HEK293 (cell line): Measurements from ENCODE around the gene LCN1.
A peak's percentile ranks its signal among the peaks of the same experiment; 100 is the strongest.

Experiments
- CTCF ChIA-PET: fragments of 350-600 bp; formaldehyde crosslinking; extraction: SDS; loops from one replicate; lab custom pipeline; 2021; ENCODE audit warnings: antibody characterized with exemption; lab: Yijun Ruan, JAX
- POLR2A ChIA-PET: fragments of 300-600 bp; formaldehyde crosslinking; extraction: SDS; loops from one replicate; lab custom pipeline; 2020; ENCODE audit warnings: antibody characterized with exemption, inconsistent platforms; lab: Yijun Ruan, JAX
- H3K27ac ChIP-seq: fragments of 200-500 bp; sonication (Bioruptor generic); 2 replicates; pipeline ENCODE4 v1.5.1; 2014; ENCODE audit warnings: low read depth, low read length, control low read depth, inconsistent platforms; ENCODE audit errors: extremely low read depth
- H3K36me3 ChIP-seq, 2 experiments: fragments of 200-500 bp in 1 of 2; sonication (Bioruptor generic) in 1 of 2; 1 replicate in 1 of 2; 2 replicates in 1 of 2; pipeline ENCODE4 v1.5.1; 2014 to 2017; ENCODE audit warnings: inconsistent platforms in 2 of 2, low read length in 2 of 2; ENCODE audit not compliant: control insufficient read depth in 2 of 2, insufficient read depth in 1 of 2
- H3K4me1 ChIP-seq: fragments of 200-500 bp; sonication (Bioruptor generic); 2 replicates; pipeline ENCODE4 v1.5.1; 2014; ENCODE audit warnings: mild to moderate bottlenecking, low read length, inconsistent platforms; ENCODE audit not compliant: control insufficient read depth, insufficient read depth
- H3K4me3 ChIP-seq: 2 replicates; pipeline ENCODE4 v1.5.1; 2011; ENCODE audit warnings: low read depth, mild to moderate bottlenecking, control low read depth, low read length, moderate library complexity
- H3K9me3 ChIP-seq: fragments of 200-500 bp; sonication (Bioruptor generic); 2 replicates; pipeline ENCODE4 v1.5.1; 2014; ENCODE audit warnings: low read depth, low read length, inconsistent platforms; ENCODE audit not compliant: control insufficient read depth, insufficient read depth
- CTCF ChIP-seq: fragments of 450-650 bp; formaldehyde crosslinking; IDR thresholded peaks from 2 replicates; pipeline ENCODE4 v1.5.1; 2016; ENCODE audit warnings: missing biosample characterization, missing genetic modification characterization
- KLF7 ChIP-seq: fragments of 450-650 bp; formaldehyde crosslinking; IDR thresholded peaks from 2 replicates; pipeline ENCODE4 v1.5.1; 2016; ENCODE audit warnings: missing biosample characterization, missing genetic modification characterization, borderline replicate concordance
- SP3 ChIP-seq: fragments of 450-650 bp; formaldehyde crosslinking; IDR thresholded peaks from 2 replicates; pipeline ENCODE4 v1.5.1; 2016; ENCODE audit warnings: missing biosample characterization, missing genetic modification characterization
- YY1 ChIP-seq: fragments of 450-650 bp; formaldehyde crosslinking; IDR thresholded peaks from 2 replicates; pipeline ENCODE4 v1.5.1; 2018; ENCODE audit warnings: missing biosample characterization, missing genetic modification characterization
- ZFP37 ChIP-seq: fragments of 450-650 bp; formaldehyde crosslinking; IDR thresholded peaks from 2 replicates; pipeline ENCODE4 v1.5.1; 2016; ENCODE audit warnings: missing biosample characterization, missing genetic modification characterization
- ZFP69B ChIP-seq: fragments of 450-650 bp; formaldehyde crosslinking; IDR thresholded peaks from 2 replicates; pipeline ENCODE4 v1.5.1; 2016; ENCODE audit warnings: missing biosample characterization, missing genetic modification characterization
- ZNF132 ChIP-seq: fragments of 450-650 bp; formaldehyde crosslinking; IDR thresholded peaks from 2 replicates; pipeline ENCODE4 v1.5.1; 2017; ENCODE audit warnings: missing biosample characterization, missing genetic modification characterization, borderline replicate concordance
- ZNF223 ChIP-seq: fragments of 450-650 bp; formaldehyde crosslinking; IDR thresholded peaks from 2 replicates; pipeline ENCODE4 v1.5.1; 2016; ENCODE audit warnings: missing biosample characterization, missing genetic modification characterization
- ZNF239 ChIP-seq: fragments of 450-650 bp; formaldehyde crosslinking; IDR thresholded peaks from 2 replicates; pipeline ENCODE4 v1.5.1; 2016; ENCODE audit warnings: missing biosample characterization, missing genetic modification characterization
- ZNF560 ChIP-seq: fragments of 450-650 bp; formaldehyde crosslinking; IDR thresholded peaks from 2 replicates; pipeline ENCODE4 v1.5.1; 2017; ENCODE audit warnings: missing biosample characterization, missing genetic modification characterization, borderline replicate concordance
- ZNF654 ChIP-seq: fragments of 450-650 bp; formaldehyde crosslinking; IDR thresholded peaks from 2 replicates; pipeline ENCODE4 v1.5.1; 2016; ENCODE audit warnings: low read depth, missing biosample characterization, missing genetic modification characterization
- ZNF768 ChIP-seq: fragments of 450-650 bp; formaldehyde crosslinking; IDR thresholded peaks from 2 replicates; pipeline ENCODE4 v1.5.1; 2018; ENCODE audit warnings: missing biosample characterization, mild to moderate bottlenecking, missing genetic modification characterization
- ZNF777 ChIP-seq: fragments of 450-650 bp; formaldehyde crosslinking; IDR thresholded peaks from 2 replicates; pipeline ENCODE4 v1.5.1; 2017; ENCODE audit warnings: missing biosample characterization, missing genetic modification characterization, borderline replicate concordance
- ZNF792 ChIP-seq: fragments of 450-650 bp; formaldehyde crosslinking; IDR thresholded peaks from 2 replicates; pipeline ENCODE4 v1.5.1; 2016; ENCODE audit warnings: missing biosample characterization, missing genetic modification characterization
- TF ChIP-seq, protein P1 (sequence below): fragments of 450-650 bp; formaldehyde crosslinking; IDR thresholded peaks from 2 replicates; pipeline ENCODE4 v1.5.1; 2016; ENCODE audit warnings: missing biosample characterization, missing genetic modification characterization
- TF ChIP-seq, protein P2 (sequence below): fragments of 450-650 bp; formaldehyde crosslinking; IDR thresholded peaks from 2 replicates; pipeline ENCODE4 v1.5.1; 2016; ENCODE audit warnings: missing biosample characterization, missing genetic modification characterization
- TF ChIP-seq, protein P3 (sequence below): fragments of 450-650 bp; formaldehyde crosslinking; IDR thresholded peaks from 2 replicates; pipeline ENCODE4 v1.5.1; 2016; ENCODE audit warnings: missing biosample characterization, missing genetic modification characterization

Gene LCN1

DNA sequence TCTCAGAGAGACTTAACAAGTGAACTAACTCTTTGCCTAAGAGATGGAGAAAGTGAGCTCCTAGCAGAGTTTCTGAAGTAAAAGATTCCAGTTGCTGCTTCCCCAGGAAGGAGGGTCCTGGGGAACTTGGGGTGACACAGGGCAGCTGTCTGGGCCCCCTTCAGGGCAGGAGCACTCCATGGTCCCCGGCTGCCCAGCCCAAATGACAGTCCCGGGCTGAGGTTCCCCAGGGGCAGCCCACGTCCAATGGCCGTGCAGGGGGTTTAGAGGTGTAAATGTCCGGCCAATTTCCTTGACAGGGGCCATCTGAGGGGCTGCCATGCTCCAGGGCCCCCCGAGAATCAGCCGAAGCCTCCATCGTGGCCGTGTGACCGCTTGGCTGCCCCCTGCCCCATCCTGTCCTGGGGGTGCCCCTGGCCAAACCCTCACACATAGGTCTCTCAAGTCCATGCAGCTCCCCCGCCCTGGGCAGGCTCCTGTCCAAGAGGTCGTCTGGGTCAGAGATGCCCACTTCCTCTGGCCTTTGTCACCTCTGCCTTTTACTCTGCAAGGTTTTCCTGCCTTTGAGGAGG, 47.2 kb upstream of the LCN1 start:
- CTCF ChIA-PET, result interaction anchor here (0.9 to 2.5 kb wide), 6 partner anchors 8 to 388 kb away, joined by 3 to 9 read pairs (median 4); partner anchors contain the start of gene MRPS2
- TF ChIP-seq YY1 (tag by site-specific recombination), result no peak
- TF ChIP-seq ZNF777, result no peak
- TF ChIP-seq KLF7 (tag by site-specific recombination), result no peak
- TF ChIP-seq ZNF223 (tag by site-specific recombination), result no peak
- no peak for TF ChIP-seq ZFP69B
- TF ChIP-seq ZNF132 (tag by site-specific recombination), result no peak
- TF ChIP-seq, protein P1, sequence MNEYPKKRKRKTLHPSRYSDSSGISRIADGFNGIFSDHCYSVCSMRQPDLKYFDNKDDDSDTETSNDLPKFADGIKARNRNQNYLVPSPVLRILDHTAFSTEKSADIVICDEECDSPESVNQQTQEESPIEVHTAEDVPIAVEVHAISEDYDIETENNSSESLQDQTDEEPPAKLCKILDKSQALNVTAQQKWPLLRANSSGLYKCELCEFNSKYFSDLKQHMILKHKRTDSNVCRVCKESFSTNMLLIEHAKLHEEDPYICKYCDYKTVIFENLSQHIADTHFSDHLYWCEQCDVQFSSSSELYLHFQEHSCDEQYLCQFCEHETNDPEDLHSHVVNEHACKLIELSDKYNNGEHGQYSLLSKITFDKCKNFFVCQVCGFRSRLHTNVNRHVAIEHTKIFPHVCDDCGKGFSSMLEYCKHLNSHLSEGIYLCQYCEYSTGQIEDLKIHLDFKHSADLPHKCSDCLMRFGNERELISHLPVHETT (tag by site-specific recombination), result no peak
- TF ChIP-seq, protein P2, sequence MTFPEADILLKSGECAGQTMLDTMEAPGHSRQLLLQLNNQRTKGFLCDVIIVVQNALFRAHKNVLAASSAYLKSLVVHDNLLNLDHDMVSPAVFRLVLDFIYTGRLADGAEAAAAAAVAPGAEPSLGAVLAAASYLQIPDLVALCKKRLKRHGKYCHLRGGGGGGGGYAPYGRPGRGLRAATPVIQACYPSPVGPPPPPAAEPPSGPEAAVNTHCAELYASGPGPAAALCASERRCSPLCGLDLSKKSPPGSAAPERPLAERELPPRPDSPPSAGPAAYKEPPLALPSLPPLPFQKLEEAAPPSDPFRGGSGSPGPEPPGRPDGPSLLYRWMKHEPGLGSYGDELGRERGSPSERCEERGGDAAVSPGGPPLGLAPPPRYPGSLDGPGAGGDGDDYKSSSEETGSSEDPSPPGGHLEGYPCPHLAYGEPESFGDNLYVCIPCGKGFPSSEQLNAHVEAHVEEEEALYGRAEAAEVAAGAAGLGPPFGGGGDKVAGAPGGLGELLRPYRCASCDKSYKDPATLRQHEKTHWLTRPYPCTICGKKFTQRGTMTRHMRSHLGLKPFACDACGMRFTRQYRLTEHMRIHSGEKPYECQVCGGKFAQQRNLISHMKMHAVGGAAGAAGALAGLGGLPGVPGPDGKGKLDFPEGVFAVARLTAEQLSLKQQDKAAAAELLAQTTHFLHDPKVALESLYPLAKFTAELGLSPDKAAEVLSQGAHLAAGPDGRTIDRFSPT (tag by site-specific recombination), result no peak
- no peak for TF ChIP-seq ZNF560 (tag by site-specific recombination)
- TF ChIP-seq ZNF239 (tag by site-specific recombination), result no peak
- TF ChIP-seq ZFP37 (tag by site-specific recombination), result no peak
- TF ChIP-seq ZNF792 (tag by site-specific recombination), result no peak
- no peak for TF ChIP-seq SP3 (tag by site-specific recombination)
- TF ChIP-seq, all 188 proteins: peak for 0
- Histone ChIP-seq H3K4me1 (no peaks in the 10 kb centered on the region), H3K9me3 (no peaks in the 10 kb centered on the region), H3K27ac (no peak overlapping the region), H3K4me3 (no peak overlapping the region), H3K36me3 (peaks cover 0 to 3% of the 10 kb centered on the region in 2 experiments; a peak in 1 of 3 replicates)
- POLR2A ChIA-PET, result no interaction called here

DNA sequence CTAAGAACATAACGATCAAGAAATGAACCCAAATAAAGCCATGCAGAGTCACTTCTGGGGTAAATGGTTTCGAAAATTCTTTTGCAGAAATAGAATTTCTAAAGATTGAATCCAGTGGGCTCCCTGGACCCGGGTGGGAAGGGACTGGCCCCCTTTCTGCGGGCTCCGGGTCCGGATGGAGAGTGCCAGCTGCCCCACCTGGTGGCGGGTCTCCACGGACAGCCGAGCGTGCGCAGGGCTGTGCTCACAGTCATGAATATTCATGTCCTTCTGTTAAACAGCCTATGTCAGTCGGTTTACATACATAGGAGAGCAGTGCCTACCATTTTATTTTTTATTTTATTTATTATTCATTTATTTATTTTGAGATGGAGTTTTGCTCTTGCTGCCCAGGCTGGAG, 46.3 kb upstream of the LCN1 start:
- ChIA-PET POLR2A (interaction anchor here (0.6 kb wide), 1 partner anchor 892 kb away, joined by 3 read pairs; no protein-coding TSS in a partner anchor), CTCF (interaction anchor here (0.7 to 2.5 kb wide), 5 partner anchors 12 to 662 kb away, joined by 3 to 9 read pairs (median 4); partner anchors contain the start of gene MRPS2)
- H3K36me3 ChIP-seq, result peaks cover 0 to 3% of the 10 kb centered on the region in 2 experiments; a peak in 1 of 3 replicates
- no peak overlapping the region for H3K27ac ChIP-seq
- no peaks in the 10 kb centered on the region for H3K9me3 ChIP-seq
- TF ChIP-seq CTCF (tag by site-specific recombination), result peak; percentile 29; the same call in 1 of the 2 replicates
- peak; percentile 15; the same call in 1 of the 2 replicates for TF ChIP-seq ZNF654
- TF ChIP-seq, protein P3, sequence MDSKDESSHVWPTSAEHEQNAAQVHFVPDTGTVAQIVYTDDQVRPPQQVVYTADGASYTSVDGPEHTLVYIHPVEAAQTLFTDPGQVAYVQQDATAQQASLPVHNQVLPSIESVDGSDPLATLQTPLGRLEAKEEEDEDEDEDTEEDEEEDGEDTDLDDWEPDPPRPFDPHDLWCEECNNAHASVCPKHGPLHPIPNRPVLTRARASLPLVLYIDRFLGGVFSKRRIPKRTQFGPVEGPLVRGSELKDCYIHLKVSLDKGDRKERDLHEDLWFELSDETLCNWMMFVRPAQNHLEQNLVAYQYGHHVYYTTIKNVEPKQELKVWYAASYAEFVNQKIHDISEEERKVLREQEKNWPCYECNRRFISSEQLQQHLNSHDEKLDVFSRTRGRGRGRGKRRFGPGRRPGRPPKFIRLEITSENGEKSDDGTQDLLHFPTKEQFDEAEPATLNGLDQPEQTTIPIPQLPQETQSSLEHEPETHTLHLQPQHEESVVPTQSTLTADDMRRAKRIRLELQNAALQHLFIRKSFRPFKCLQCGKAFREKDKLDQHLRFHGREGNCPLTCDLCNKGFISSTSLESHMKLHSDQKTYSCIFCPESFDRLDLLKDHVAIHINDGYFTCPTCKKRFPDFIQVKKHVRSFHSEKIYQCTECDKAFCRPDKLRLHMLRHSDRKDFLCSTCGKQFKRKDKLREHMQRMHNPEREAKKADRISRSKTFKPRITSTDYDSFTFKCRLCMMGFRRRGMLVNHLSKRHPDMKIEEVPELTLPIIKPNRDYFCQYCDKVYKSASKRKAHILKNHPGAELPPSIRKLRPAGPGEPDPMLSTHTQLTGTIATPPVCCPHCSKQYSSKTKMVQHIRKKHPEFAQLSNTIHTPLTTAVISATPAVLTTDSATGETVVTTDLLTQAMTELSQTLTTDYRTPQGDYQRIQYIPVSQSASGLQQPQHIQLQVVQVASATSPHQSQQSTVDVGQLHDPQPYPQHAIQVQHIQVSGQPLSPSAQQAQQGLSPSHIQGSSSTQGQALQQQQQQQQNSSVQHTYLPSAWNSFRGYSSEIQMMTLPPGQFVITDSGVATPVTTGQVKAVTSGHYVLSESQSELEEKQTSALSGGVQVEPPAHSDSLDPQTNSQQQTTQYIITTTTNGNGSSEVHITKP (tag by site-specific recombination), result peak; percentile 32; the same call in 1 of the 2 replicates
- no peak for TF ChIP-seq ZNF768 (tag by site-specific recombination)
- TF ChIP-seq, all 188 proteins: peak for 3
- H3K4me3 ChIP-seq, result no peak overlapping the region
- H3K4me1 ChIP-seq, result no peaks in the 10 kb centered on the region
